H1 (cell line): ENCODE results near the gene PRSS12.
"Not testable (repeated sequence)": the region's sequence is repeated elsewhere in the genome, so short reads cannot be mapped to it uniquely, and the experiment has no call there.

Experiments used
- CEBPB ChIP-seq: IDR thresholded peaks from 2 replicates; pipeline ENCODE4 v1.6.1; 2012; ENCODE audit warnings: low read depth, low read length
- CHD1 ChIP-seq: IDR thresholded peaks from 2 replicates; pipeline ENCODE4 v1.6.1; 2012; ENCODE audit warnings: low read depth, low read length, improper control_type of control experiment
- E2F6 ChIP-seq: IDR thresholded peaks from 2 replicates; pipeline ENCODE4 v1.6.1; 2012; ENCODE audit warnings: inconsistent platforms
- EGR1 ChIP-seq: IDR thresholded peaks from 2 replicates; pipeline ENCODE4 v1.6.1; 2011; ENCODE audit warnings: low read depth, low read length, borderline replicate concordance
- HDAC6 ChIP-seq: IDR thresholded peaks from one replicate; pipeline ENCODE4 v1.7.1; 2012; ENCODE audit warnings: low read depth, mild to moderate bottlenecking, inconsistent platforms, low read length, moderate library complexity
- POLR2A ChIP-seq, 2 experiments: IDR thresholded peaks; 1 replicate in 1 of 2; 2 replicates in 1 of 2; pipeline ENCODE4 v1.6.1; 2011; ENCODE audit warnings: low read depth in 2 of 2, low read length in 2 of 2, mild to moderate bottlenecking in 2 of 2; ENCODE audit errors: control extremely low read depth in 1 of 2
- RFX5 ChIP-seq: IDR thresholded peaks from 2 replicates; pipeline ENCODE4 v1.6.1; 2011; ENCODE audit warnings: low read depth, low read length, improper control_type of control experiment, borderline replicate concordance
- SIX5 ChIP-seq: IDR thresholded peaks from 2 replicates; pipeline ENCODE4 v1.6.1; 2011; ENCODE audit warnings: mild to moderate bottlenecking, low read depth, low read length
- SRF ChIP-seq: IDR thresholded peaks from 2 replicates; pipeline ENCODE4 v1.6.1; 2011; ENCODE audit warnings: mild to moderate bottlenecking, low read depth, low read length, moderate library complexity
- USF2 ChIP-seq: IDR thresholded peaks from 2 replicates; pipeline ENCODE4 v1.6.1; 2011; ENCODE audit warnings: low read length, improper control_type of control experiment
- TF ChIP-seq, protein P1 (sequence below), 3 experiments: IDR thresholded peaks; 1 replicate in 2 of 3; 2 replicates in 1 of 3; pipeline versions ENCODE4 v1.5.1 to v1.6.1; 2011; ENCODE audit warnings: low read length in 3 of 3, mild to moderate bottlenecking in 3 of 3, inconsistent platforms in 2 of 3, low read depth in 1 of 3, moderate library complexity in 1 of 3; ENCODE audit not compliant: insufficient read depth in 1 of 3; ENCODE audit errors: control extremely low read depth in 1 of 3

GRCh38 chr4:118399883-118400282 lies 47.1 kb upstream of the PRSS12 start:
- TF ChIP-seq SIX5; CHD1; SRF; POLR2A (IDR thresholded peaks at IDR 0.05; ENCODE audit: control extremely low read depth in 1 of 2, low read depth in 2 of 2, low read length in 2 of 2); RFX5; E2F6; CEBPB; USF2; EGR1; HDAC6: not testable (repeated sequence)
- TF ChIP-seq, protein P1, sequence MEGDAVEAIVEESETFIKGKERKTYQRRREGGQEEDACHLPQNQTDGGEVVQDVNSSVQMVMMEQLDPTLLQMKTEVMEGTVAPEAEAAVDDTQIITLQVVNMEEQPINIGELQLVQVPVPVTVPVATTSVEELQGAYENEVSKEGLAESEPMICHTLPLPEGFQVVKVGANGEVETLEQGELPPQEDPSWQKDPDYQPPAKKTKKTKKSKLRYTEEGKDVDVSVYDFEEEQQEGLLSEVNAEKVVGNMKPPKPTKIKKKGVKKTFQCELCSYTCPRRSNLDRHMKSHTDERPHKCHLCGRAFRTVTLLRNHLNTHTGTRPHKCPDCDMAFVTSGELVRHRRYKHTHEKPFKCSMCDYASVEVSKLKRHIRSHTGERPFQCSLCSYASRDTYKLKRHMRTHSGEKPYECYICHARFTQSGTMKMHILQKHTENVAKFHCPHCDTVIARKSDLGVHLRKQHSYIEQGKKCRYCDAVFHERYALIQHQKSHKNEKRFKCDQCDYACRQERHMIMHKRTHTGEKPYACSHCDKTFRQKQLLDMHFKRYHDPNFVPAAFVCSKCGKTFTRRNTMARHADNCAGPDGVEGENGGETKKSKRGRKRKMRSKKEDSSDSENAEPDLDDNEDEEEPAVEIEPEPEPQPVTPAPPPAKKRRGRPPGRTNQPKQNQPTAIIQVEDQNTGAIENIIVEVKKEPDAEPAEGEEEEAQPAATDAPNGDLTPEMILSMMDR (IDR thresholded peaks at IDR 0.05; ENCODE audit: control extremely low read depth in 1 of 3, insufficient read depth in 1 of 3, low read depth in 1 of 3, low read length in 3 of 3), result not testable (repeated sequence)
